22Rv1 (cell line): Measurements from ENCODE around the gene KRTAP16-1.

ENCODE experiments used
- CTCF ChIP-seq: fragments of 450-650 bp; IDR thresholded peaks from 2 replicates; pipeline ENCODE4 v1.5.1; 2017; ENCODE audit warnings: mild to moderate bottlenecking
- ZFX ChIP-seq: fragments of 450-650 bp; IDR thresholded peaks from 2 replicates; pipeline ENCODE4 v1.6.1; 2017; ENCODE audit warnings: antibody characterized with exemption, borderline replicate concordance

- no peak for TF ChIP-seq CTCF
- TF ChIP-seq ZFX, result no peak
Measured at GRCh38 chr17:41301916-41302901, 6.9 kb downstream of the KRTAP16-1 start, which contains the start of gene KRTAP29-1.
